Heart left ventricle (tissue), 16 donors: ENCODE results near the gene NTNG2. TPM values are rescaled to one million over a fixed set of nuclear protein-coding genes. Genes with fewer than 3 reads are reported as not detected.

Experiments
- ATAC-seq, 4 donors: fragments of 200-7000 bp; cut with Tn5 transposase; one replicate each; pipeline ENCODE4 v1.9.1; 2020 to 2022; ENCODE audit warnings: moderate library complexity in 4 of 4, mild to moderate bottlenecking in 3 of 4, moderate number of reproducible peaks in 1 of 4
- DNase-seq, 5 donors: peaks; one replicate each; pipeline ENCODE4 v3.0.0-alpha.2; 2020
- H3K27ac ChIP-seq, 12 donors: fragments of 200-600 bp; sonication (generic) in 4 of 12; one replicate each; pipeline versions ENCODE4 v1.5.0 to v1.8.0; 2016 to 2022; ENCODE audit warnings: mild to moderate bottlenecking in 2 of 12
- H3K27me3 ChIP-seq, 9 donors: fragments of 200-600 bp; sonication (generic) in 2 of 9; one replicate each; pipeline versions ENCODE4 v1.5.1 to v1.8.0; 2016 to 2022; ENCODE audit warnings: mild to moderate bottlenecking in 3 of 9
- H3K36me3 ChIP-seq, 9 donors: fragments of 200-600 bp; sonication (generic) in 2 of 9; one replicate each; pipeline versions ENCODE4 v1.5.0 to v1.8.0; 2018 to 2022; ENCODE audit warnings: mild to moderate bottlenecking in 2 of 9
- H3K4me1 ChIP-seq, 12 donors: fragments of 200-600 bp; sonication (generic) in 4 of 12; one replicate each; pipeline versions ENCODE4 v1.5.0 to v1.8.0; 2016 to 2022; ENCODE audit warnings: mild to moderate bottlenecking in 3 of 12
- H3K4me3 ChIP-seq, 12 donors: fragments of 200-600 bp; sonication (generic) in 4 of 12; one replicate each; pipeline versions ENCODE4 v1.5.0 to v1.8.0; 2017 to 2022; ENCODE audit warnings: mild to moderate bottlenecking in 9 of 12, moderate library complexity in 4 of 12
- H3K9me3 ChIP-seq, 12 donors: fragments of 200-600 bp; sonication (generic) in 4 of 12; one replicate each; pipeline versions ENCODE4 v1.5.0 to v1.8.0; 2016 to 2022; ENCODE audit warnings: mild to moderate bottlenecking in 1 of 12
- POLR2A ChIP-seq, 2 donors: fragments of 450-650 bp; IDR thresholded peaks; one replicate each; pipeline ENCODE4 v1.6.1; 2017; ENCODE audit warnings: antibody characterized with exemption in 2 of 2, mild to moderate bottlenecking in 2 of 2, moderate library complexity in 2 of 2
- WGBS, 4 donors: extraction: QIAGEN DNeasy Blood & Tissue Kit in 2 of 4; methylation state at CpG; one replicate each; pipeline versions ENCODE4 v1.1.5 to v1.1.7; 2013 to 2018; 5-methylcytosine and 5-hydroxymethylcytosine counted together
- intact Hi-C, 10 donors: fragments of 100-400 bp; cut with DNase I; formaldehyde crosslinking; loops; one replicate each; pipeline versions ENCODE4 v1.11.1 to v1.14.2; 2022
- polyA plus RNA-seq, 2 donors: library from polyadenylated mRNA; stranded (reverse); fragments of 200-250 nt; gene quantifications; one replicate each; pipeline ENCODE4 v1.2.3, GENCODE V29; 2013
- total RNA-seq, 9 donors: library from RNA; depleted of rRNA in 2 of 9; stranded (reverse); fragments of >200 nt in 2 of 9; fragmentation: NEBNext Ultra II Directional in 3 of 9; extraction: Animal tissue kit (Norgen Biotek cat#: 25700) in 3 of 9; gene quantifications; one replicate each; pipeline versions ENCODE4 v1.1.0 to v1.2.4, GENCODE V29; 2016 to 2023
- TF ChIP-seq, protein P1 (sequence below), 12 donors: fragments of 200-600 bp; sonication (generic) in 4 of 12; IDR thresholded peaks; one replicate each; pipeline versions ENCODE4 v1.5.0 to v1.8.0; 2018 to 2022; ENCODE audit warnings: antibody characterized with exemption in 12 of 12, mild to moderate bottlenecking in 5 of 12
- donor health status: ischemic (EF 13 %, LVEDD 7.1; RV severe dilation, severe dysfunction).
- donor health status: healthy with polysubstance abuse.
- donor health status: DM: no; HTN: yes; CAD: no.
- donor health status: DM: no; HTN: no; CAD: no.
- donor health status: ischemic (EF 25% LVEDD 6.9; RV normal size, moderate dysfunction).
- donor health status: ischemic (EF 25% LVEDD 5.7; RV mildly dilated, moderate dysfunction).
- donor health status: healthy.
- donor health status: DM: yes; HTN: yes; CAD: no.
- donor health status: ischemic (EF 35%, LVEDD 5.7; RV mildly dilated, moderate dysfunction).
- donor health status: nonischemic (EF 11% LVEDD 7.7; RV severe dilation, severe dysfunction).
- donor health status: DM: yes; HTN: yes; CAD: no.
- donor health status: PGD.
- donor health status: ischemic (EF 29% LVEDD 5.4; RV normal size, mild dysfunction).
- donor health status: nonischemic (EF 23%, LVEDD 6.1; RV moderate dilation, normal function).

NTNG2 gene
- total and polyA plus RNA-seq, 11 donors = 0.28 to 4.1 (median 2.2) TPM

GRCh38 chr9:132151118-132151517 lies 10.7 kb upstream of the NTNG2 start:
- no peaks in the 10 kb centered on the region for H3K36me3 ChIP-seq
- no peak overlapping the region for H3K4me3 ChIP-seq
- ATAC-seq (no peak), DNase-seq (no peak)
- intact Hi-C loops = no loop called here
- TF ChIP-seq, protein P1, sequence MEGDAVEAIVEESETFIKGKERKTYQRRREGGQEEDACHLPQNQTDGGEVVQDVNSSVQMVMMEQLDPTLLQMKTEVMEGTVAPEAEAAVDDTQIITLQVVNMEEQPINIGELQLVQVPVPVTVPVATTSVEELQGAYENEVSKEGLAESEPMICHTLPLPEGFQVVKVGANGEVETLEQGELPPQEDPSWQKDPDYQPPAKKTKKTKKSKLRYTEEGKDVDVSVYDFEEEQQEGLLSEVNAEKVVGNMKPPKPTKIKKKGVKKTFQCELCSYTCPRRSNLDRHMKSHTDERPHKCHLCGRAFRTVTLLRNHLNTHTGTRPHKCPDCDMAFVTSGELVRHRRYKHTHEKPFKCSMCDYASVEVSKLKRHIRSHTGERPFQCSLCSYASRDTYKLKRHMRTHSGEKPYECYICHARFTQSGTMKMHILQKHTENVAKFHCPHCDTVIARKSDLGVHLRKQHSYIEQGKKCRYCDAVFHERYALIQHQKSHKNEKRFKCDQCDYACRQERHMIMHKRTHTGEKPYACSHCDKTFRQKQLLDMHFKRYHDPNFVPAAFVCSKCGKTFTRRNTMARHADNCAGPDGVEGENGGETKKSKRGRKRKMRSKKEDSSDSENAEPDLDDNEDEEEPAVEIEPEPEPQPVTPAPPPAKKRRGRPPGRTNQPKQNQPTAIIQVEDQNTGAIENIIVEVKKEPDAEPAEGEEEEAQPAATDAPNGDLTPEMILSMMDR (IDR thresholded peaks at IDR 0.05) = no peak
- TF ChIP-seq POLR2A (IDR thresholded peaks at IDR 0.05) = no peak
- H3K9me3 ChIP-seq = no peaks in the 10 kb centered on the region
- 82 to 90% (median 87%) methylated on average over 4 of the region's 4 CpGs for WGBS, 4 donors
- no peak overlapping the region for H3K27ac ChIP-seq
- H3K27me3 ChIP-seq = peaks cover 0 to 35% (median 5%) of the 10 kb centered on the region in 9 donors
- H3K4me1 ChIP-seq = peaks cover 0 to 9% (median 0%) of the 10 kb centered on the region in 12 donors

DNA sequence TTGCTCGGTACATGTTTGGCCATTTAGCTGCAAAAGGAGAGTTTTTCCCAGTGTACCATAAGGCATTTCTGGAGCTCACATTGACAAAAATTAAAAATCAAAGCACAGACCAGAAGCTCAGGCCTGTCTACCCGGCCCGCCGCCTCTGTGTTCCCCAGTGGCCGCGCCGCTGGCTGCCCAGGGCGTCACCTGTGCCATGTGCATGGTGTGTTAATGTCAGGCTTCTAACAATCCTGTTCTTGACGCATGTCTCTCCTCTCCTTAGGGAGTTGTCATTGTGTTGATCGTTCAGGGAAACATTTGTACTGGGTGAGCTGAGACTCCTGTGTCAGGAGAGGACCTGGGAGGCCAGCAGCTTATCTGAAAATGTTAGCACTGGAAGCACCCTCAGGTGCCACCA lies 9.6 kb upstream of the NTNG2 start:
- Histone ChIP-seq H3K9me3 (no peaks in the 10 kb centered on the region), H3K27ac (no peak overlapping the region), H3K4me3 (no peak overlapping the region), H3K4me1 (peaks cover 0 to 9% (median 0%) of the 10 kb centered on the region in 12 donors), H3K36me3 (no peaks in the 10 kb centered on the region), H3K27me3 (peaks cover 0 to 46% (median 5%) of the 10 kb centered on the region in 9 donors)
- ATAC-seq (no peak), DNase-seq (no peak)
- TF ChIP-seq, protein P1 (IDR thresholded peaks at IDR 0.05) = no peak
- TF ChIP-seq POLR2A (IDR thresholded peaks at IDR 0.05) = no peak
- intact Hi-C loops = no loop called here
- 88 to 91% (median 89%) methylated on average over 10 of the region's 10 CpGs for WGBS, 4 donors

DNA sequence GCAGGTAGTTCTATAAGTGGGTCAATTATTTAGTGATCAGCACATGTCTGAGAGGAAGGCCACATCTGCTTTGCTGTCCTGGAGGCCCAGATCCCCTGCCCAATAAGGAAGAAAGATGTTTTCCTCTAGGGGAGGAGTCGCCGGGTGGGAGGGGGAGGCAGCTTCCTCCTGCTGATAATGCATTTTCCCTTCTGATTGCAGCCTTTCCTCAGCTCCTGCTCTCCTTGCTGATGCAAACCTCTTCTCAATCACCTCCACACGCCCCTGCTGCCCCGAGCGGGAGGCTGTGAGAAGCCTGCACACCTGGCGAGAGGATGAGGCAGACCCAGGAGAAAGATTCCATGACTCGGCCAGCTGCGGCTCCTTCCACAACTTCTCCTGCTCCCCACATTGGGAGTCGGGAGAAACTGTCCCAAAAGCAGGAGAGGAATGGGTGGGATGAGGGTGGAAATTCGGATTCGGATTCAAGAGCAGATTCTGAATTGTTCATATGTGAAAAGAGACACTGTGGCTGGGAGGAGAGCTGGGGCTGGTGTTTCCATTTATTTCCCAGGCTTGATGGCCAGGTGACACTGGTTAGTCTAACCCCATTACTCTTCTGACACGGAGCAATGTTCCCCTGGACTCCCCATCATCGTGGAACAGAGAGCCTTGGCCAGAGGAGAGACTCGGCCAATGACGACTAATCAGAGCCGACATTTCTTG lies 6.8 kb upstream of the NTNG2 start:
- ATAC-seq = no peak
- no peak for DNase-seq
- no peaks in the 10 kb centered on the region for H3K9me3 ChIP-seq
- H3K27ac ChIP-seq = no peak overlapping the region
- no peak overlapping the region for H3K4me3 ChIP-seq
- no peaks in the 10 kb centered on the region for H3K36me3 ChIP-seq
- 59 to 66% (median 62%) methylated on average over 16 of the region's 16 CpGs for WGBS, 4 donors
- no peak for TF ChIP-seq POLR2A (IDR thresholded peaks at IDR 0.05)
- TF ChIP-seq, protein P1 (IDR thresholded peaks at IDR 0.05) = no peak
- intact Hi-C loops = no loop called here
- peaks cover 0 to 47% (median 7%) of the 10 kb centered on the region in 9 donors for H3K27me3 ChIP-seq
- H3K4me1 ChIP-seq = peaks cover 0 to 6% (median 0%) of the 10 kb centered on the region in 12 donors

DNA sequence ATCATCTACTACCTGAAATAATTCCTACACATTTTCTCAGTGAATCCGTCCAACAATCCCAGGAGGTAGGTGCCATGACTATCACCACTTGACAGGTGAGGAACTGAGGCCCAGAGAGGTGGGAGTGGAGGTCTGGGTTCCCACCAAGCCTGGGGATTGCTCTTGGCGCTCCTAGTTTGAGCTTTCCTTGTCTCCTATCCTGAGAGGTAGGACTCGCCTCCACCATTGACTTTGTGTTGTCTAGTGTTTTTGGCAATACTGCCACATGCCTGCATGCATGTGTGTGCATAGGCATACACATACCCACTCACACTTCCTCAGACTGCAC lies 6.3 kb upstream of the NTNG2 start:
- Histone ChIP-seq H3K9me3 (no peaks in the 10 kb centered on the region), H3K27me3 (peaks cover 0 to 42% (median 7%) of the 10 kb centered on the region in 9 donors), H3K4me3 (no peak overlapping the region), H3K4me1 (peaks cover 0 to 4% (median 0%) of the 10 kb centered on the region in 12 donors), H3K36me3 (no peaks in the 10 kb centered on the region), H3K27ac (no peak overlapping the region)
- ATAC-seq (no peak), DNase-seq (no peak)
- TF ChIP-seq POLR2A (IDR thresholded peaks at IDR 0.05) = no peak
- TF ChIP-seq, protein P1 (IDR thresholded peaks at IDR 0.05) = no peak
- intact Hi-C loops = no loop called here
- 90 to 93% (median 92%) methylated on average over 3 of the region's 3 CpGs for WGBS, 4 donors
